Measurements from ENCODE around the gene TNFRSF19. TPM values are rescaled to one million over a fixed set of nuclear protein-coding genes. Genes with fewer than 3 reads are reported as not detected.

TNFRSF19 gene
- total and polyA plus RNA-seq, 2 of the 13 experiments (the other 11 are each of a cell fraction or from before 2014, with no cell fraction given) = 75.3 to 77.7 TPM

DNA sequence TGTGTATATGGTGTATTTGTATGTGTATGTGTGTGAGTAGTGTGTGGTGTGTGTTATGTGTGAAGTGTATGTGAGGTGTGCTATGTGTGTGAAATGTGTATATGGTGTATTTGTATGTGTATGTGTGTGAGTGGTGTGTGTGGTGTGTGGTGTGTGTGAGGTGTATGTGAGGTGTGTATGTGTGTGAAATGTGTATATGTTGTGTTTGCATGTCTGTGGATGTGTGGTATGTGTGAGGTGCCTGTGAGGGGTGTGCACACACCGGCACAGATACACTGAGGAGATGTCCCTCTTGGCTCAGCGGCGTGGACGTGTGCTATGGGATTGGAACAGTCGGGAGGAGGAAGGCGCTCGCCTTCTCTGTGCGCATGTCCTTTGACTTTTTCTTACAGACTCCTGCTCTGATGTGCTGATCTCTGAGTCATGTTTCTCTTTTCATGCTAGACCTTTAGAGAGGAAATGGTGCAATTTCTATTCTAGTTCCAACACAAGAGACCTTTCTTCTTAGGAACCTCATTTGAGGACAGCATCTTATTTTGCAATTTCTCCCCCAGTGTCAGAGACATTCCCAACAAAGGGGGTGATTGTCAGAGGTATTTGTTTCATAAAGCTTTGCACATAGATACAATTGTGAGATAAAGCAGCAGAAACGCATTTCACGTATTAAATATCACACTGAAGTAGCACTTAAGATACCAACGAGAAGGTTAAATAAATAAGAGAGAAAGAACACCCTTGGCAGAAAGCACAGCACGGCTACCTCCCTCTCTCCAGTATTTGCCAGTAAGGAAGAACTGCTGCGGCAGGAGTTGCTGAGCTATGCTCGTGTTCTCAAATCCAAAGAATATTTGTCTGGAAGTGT, 11.3 kb upstream of the TNFRSF19 start (continued):
- TF ChIP-seq ZSCAN21 (CRISPR knock-in tag; IDR thresholded peaks at IDR 0.05; ENCODE audit: borderline replicate concordance) (0 out of 2 replicates have a peak, but pooled peaks have one; percentile 41), NFIC (IDR thresholded peaks at IDR 0.05; ENCODE audit: low read length) (0 out of 2 replicates have a peak, but pooled peaks have one; percentile 30), ZNF354B (CRISPR knock-in tag; IDR thresholded peaks at IDR 0.05) (no peak), MED8 (CRISPR knock-in tag; IDR thresholded peaks at IDR 0.05; ENCODE audit: insufficient replicate concordance) (peak; percentile 32), CREB1 (IDR thresholded peaks at IDR 0.05) (no peak; the same call in 1 of the 2 replicates), CREB1 (CRISPR knock-in tag; IDR thresholded peaks at IDR 0.05) (peak; percentile 47; the same call in 1 of the 2 replicates), ZNF292 (CRISPR knock-in tag; IDR thresholded peaks at IDR 0.05; ENCODE audit: borderline replicate concordance, low read depth) (no peak), HIVEP1 (CRISPR knock-in tag; IDR thresholded peaks at IDR 0.05) (no peak), SOX6 (IDR thresholded peaks at IDR 0.05) (no peak), SOX6 (CRISPR knock-in tag; IDR thresholded peaks at IDR 0.05) (peak; percentile 83), ZNF839 (CRISPR knock-in tag; IDR thresholded peaks at IDR 0.05; ENCODE audit: borderline replicate concordance) (no peak), PHF5A (CRISPR knock-in tag; IDR thresholded peaks at IDR 0.05; ENCODE audit: low read depth, unreplicated experiment) (no peak), ZNF282 (IDR thresholded peaks at IDR 0.05; ENCODE audit: partially characterized antibody) (no peak), ISL2 (CRISPR knock-in tag; IDR thresholded peaks at IDR 0.05) (peak; percentile 81), ZNF773 (CRISPR knock-in tag; IDR thresholded peaks at IDR 0.05; ENCODE audit: borderline replicate concordance) (no peak), NCOA2 (CRISPR knock-in tag; IDR thresholded peaks at IDR 0.05) (peak; percentile 88), ZNF232 (CRISPR knock-in tag; IDR thresholded peaks at IDR 0.05; ENCODE audit: borderline replicate concordance) (no peak), TCF7 (IDR thresholded peaks at IDR 0.05; ENCODE audit: low read depth) (peak; percentile 69), ZNF598 (CRISPR knock-in tag; IDR thresholded peaks at IDR 0.05; ENCODE audit: borderline replicate concordance) (no peak), ZNF766 (CRISPR knock-in tag; IDR thresholded peaks at IDR 0.05; ENCODE audit: borderline replicate concordance) (no peak), CEBPG (CRISPR knock-in tag; IDR thresholded peaks at IDR 0.05) (peak; percentile 89), ZNF772 (CRISPR knock-in tag; IDR thresholded peaks at IDR 0.05) (no peak), RBAK (CRISPR knock-in tag; IDR thresholded peaks at IDR 0.05) (no peak), NCOA1 (CRISPR knock-in tag; IDR thresholded peaks at IDR 0.05) (no peak), SALL2 (CRISPR knock-in tag; IDR thresholded peaks at IDR 0.05) (no peak), ZKSCAN5 (CRISPR knock-in tag; IDR thresholded peaks at IDR 0.05) (no peak)
- TF ChIP-seq, protein P1, sequence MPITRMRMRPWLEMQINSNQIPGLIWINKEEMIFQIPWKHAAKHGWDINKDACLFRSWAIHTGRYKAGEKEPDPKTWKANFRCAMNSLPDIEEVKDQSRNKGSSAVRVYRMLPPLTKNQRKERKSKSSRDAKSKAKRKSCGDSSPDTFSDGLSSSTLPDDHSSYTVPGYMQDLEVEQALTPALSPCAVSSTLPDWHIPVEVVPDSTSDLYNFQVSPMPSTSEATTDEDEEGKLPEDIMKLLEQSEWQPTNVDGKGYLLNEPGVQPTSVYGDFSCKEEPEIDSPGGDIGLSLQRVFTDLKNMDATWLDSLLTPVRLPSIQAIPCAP (CRISPR knock-in tag; IDR thresholded peaks at IDR 0.05; ENCODE audit: low read depth) = no peak
- TF ChIP-seq, protein P2, sequence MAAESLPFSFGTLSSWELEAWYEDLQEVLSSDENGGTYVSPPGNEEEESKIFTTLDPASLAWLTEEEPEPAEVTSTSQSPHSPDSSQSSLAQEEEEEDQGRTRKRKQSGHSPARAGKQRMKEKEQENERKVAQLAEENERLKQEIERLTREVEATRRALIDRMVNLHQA (CRISPR knock-in tag; IDR thresholded peaks at IDR 0.05) = no peak
- TF ChIP-seq, protein P3, sequence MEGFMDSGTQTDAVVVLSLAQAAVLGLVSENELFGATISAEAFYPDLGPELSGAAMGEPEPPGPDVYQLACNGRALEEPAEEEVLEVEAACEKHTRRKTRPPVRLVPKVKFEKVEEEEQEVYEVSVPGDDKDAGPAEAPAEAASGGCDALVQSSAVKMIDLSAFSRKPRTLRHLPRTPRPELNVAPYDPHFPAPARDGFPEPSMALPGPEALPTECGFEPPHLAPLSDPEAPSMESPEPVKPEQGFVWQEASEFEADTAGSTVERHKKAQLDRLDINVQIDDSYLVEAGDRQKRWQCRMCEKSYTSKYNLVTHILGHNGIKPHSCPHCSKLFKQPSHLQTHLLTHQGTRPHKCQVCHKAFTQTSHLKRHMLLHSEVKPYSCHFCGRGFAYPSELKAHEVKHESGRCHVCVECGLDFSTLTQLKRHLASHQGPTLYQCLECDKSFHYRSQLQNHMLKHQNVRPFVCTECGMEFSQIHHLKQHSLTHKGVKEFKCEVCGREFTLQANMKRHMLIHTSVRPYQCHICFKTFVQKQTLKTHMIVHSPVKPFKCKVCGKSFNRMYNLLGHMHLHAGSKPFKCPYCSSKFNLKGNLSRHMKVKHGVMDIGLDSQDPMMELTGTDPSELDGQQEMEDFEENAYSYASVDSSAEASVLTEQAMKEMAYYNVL (CRISPR knock-in tag; IDR thresholded peaks at IDR 0.05; ENCODE audit: borderline replicate concordance) = 0 out of 2 replicates have a peak, but pooled peaks have one; percentile 36
- TF ChIP-seq, protein P4, sequence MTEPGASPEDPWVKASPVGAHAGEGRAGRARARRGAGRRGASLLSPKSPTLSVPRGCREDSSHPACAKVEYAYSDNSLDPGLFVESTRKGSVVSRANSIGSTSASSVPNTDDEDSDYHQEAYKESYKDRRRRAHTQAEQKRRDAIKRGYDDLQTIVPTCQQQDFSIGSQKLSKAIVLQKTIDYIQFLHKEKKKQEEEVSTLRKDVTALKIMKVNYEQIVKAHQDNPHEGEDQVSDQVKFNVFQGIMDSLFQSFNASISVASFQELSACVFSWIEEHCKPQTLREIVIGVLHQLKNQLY (CRISPR knock-in tag; IDR thresholded peaks at IDR 0.05) = no peak
